T-cell (primary cell): ENCODE results near the gene RBM44. TPM values are rescaled to one million over a fixed set of nuclear protein-coding genes. Genes with fewer than 3 reads are reported as not detected.
"Not testable (repeated sequence)": the region's sequence is repeated elsewhere in the genome, so short reads cannot be mapped to it uniquely, and the experiment has no call there.

ENCODE experiments used
- ATAC-seq, 4 experiments: fragments of 200-7000 bp in 3 of 4; fragments of 150-1000 bp in 1 of 4; cut with Tn5 transposase; replicated peaks in 1 of 4; 1 replicate in 3 of 4; 2 replicates in 1 of 4; pipeline ENCODE4 v1.10.0; 2021; ENCODE audit warnings: moderate library complexity in 3 of 4, mild to moderate bottlenecking in 2 of 4, moderate number of reproducible peaks in 1 of 4
- CTCF ChIA-PET, 2 donors: fragments of 300-600 bp; sonication (Branson Sonifier 250); formaldehyde crosslinking; loops; one replicate each; lab custom pipeline; 2022; ENCODE audit warnings: antibody characterized with exemption in 2 of 2; lab: Charles Lee
- POLR2A ChIA-PET, 2 donors: fragments of 300-600 bp; sonication (Branson Sonifier 250); formaldehyde crosslinking; loops; one replicate each; lab custom pipeline; 2022; ENCODE audit warnings: antibody characterized with exemption in 2 of 2; lab: Charles Lee
- DNase-seq, 35 experiments: peaks; one replicate each; pipeline versions ENCODE4 v3.0.0 to v3.0.0-alpha.2; 2013 to 2023
- H3K27ac ChIP-seq: one replicate; pipeline ENCODE4 v1.5.1; 2013; ENCODE audit warnings: low read length
- H3K27me3 ChIP-seq, 2 experiments: replicated peaks in 1 of 2; 1 replicate in 1 of 2; 2 replicates in 1 of 2; pipeline versions ENCODE4 v1.6.1 to v1.7.0; 2013; ENCODE audit warnings: low read length in 1 of 2, mixed read lengths in 1 of 2; ENCODE audit not compliant: control insufficient read depth in 2 of 2, insufficient read depth in 2 of 2; ENCODE audit errors: extremely low read depth in 1 of 2
- H3K36me3 ChIP-seq, 2 donors: 1 replicate in 1 of 2; 2 replicates in 1 of 2; pipeline versions ENCODE4 v1.6.1 to v1.7.0; 2013; ENCODE audit warnings: low read length in 1 of 2; ENCODE audit not compliant: control insufficient read depth in 2 of 2, insufficient read depth in 1 of 2; ENCODE audit errors: extremely low read depth in 1 of 2
- H3K4me1 ChIP-seq, 2 experiments: 1 replicate in 1 of 2; 2 replicates in 1 of 2; pipeline versions ENCODE4 v1.6.1 to v1.7.0; 2013; ENCODE audit warnings: low read length in 2 of 2, mixed read lengths in 1 of 2; ENCODE audit not compliant: insufficient read depth in 2 of 2, control insufficient read depth in 1 of 2; ENCODE audit errors: extremely low read depth in 1 of 2
- H3K4me3 ChIP-seq, 2 donors: 1 replicate in 1 of 2; 2 replicates in 1 of 2; pipeline versions ENCODE4 v1.5.1 to v1.7.0; 2013; ENCODE audit warnings: mild to moderate bottlenecking in 2 of 2, low read length in 1 of 2, moderate library complexity in 1 of 2; ENCODE audit not compliant: control insufficient read depth in 1 of 2; ENCODE audit errors: extremely low read depth in 1 of 2
- H3K9me3 ChIP-seq: 2 replicates; pipeline ENCODE4 v1.7.0; 2013
- H3K27ac Mint-ChIP-seq, 2 donors: one replicate each; pipeline ENCODE4 v1.8.0; 2020 to 2021; ENCODE audit warnings: mild to moderate bottlenecking in 2 of 2, mixed read lengths in 2 of 2
- H3K27me3 Mint-ChIP-seq, 2 donors: one replicate each; pipeline ENCODE4 v1.8.0; 2021 to 2022; ENCODE audit warnings: mixed read lengths in 2 of 2
- H3K36me3 Mint-ChIP-seq: one replicate; pipeline ENCODE4 v1.8.0; 2021; ENCODE audit warnings: mixed read lengths
- H3K4me1 Mint-ChIP-seq, 3 donors: one replicate each; pipeline ENCODE4 v1.8.0; 2020 to 2022; ENCODE audit warnings: mixed read lengths in 3 of 3, mild to moderate bottlenecking in 1 of 3
- H3K4me3 Mint-ChIP-seq, 3 donors: one replicate each; pipeline ENCODE4 v1.8.0; 2020 to 2022; ENCODE audit warnings: mild to moderate bottlenecking in 3 of 3, mixed read lengths in 3 of 3, moderate library complexity in 3 of 3
- H3K9me3 Mint-ChIP-seq, 3 donors: one replicate each; pipeline ENCODE4 v1.8.0; 2020 to 2022; ENCODE audit warnings: mixed read lengths in 3 of 3
- WGBS: methylation state at CpG from one replicate; pipeline ENCODE4 v1.1.5; 2013; ENCODE audit warnings: missing lambda C conversion rate; ENCODE audit not compliant: insufficient coverage; 5-methylcytosine and 5-hydroxymethylcytosine counted together
- total RNA-seq, 35 experiments: library from RNA in 6 of 35; stranded (reverse) in 6 of 35; fragments of 120-200 nt in 1 of 35; gene quantifications; one replicate each; pipeline versions ENCODE4 v1.2.1 to v1.2.4 and lab custom pipeline; 2013 to 2026

Gene RBM44
- total RNA-seq, 5 donors from 2014 or later (not counting 1 experiment from before 2014, with no cell fraction given), result 0.53 to 2.8 (median 0.98) TPM

DNA sequence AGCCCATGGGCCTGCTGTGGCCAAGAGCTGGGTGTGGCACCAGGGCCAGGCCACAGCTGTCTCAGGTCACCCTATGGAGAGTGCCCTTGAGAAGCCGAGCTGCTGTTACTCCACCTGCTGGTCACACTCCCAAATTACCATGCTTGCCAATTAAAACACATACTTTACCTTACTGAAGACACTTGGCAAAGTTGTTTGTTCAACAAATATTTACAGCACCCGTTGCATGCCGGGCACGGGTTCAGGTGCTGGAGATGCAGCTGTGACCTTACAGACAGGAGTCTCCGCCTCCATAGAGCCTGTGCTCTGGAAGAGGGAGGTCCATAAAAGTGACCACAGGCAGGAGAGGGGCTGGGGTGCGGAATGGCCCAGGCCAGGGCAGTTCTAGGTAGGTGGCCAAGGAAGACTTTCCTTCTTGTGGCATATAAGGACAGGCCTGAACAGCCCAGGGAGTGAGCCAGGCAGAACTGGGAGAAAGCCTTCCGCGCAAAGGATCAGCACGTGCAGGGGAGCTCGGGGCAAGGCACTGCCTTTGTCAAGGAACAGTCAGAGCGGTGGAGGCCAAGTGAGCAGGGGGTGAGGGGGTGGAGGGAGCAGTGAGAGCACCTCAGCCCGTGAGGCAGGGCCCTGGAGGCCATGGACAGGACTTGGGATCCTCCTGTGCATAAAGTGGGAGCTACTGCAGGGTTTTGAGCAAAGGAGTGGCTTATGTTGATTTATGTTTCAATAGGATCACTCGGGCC is 23.6 kb upstream of the RBM44 start:
- Histone ChIP-seq H3K36me3 (peaks cover 6 to 84% of the 10 kb centered on the region in 2 donors), H3K4me1 (no peaks in the 10 kb centered on the region), H3K27me3 (no peaks in the 10 kb centered on the region), H3K9me3 (no peaks in the 10 kb centered on the region), H3K27ac (no peak overlapping the region), H3K4me3 (no peak overlapping the region)
- H3K4me3 Mint-ChIP-seq, result no peak overlapping the region
- no peaks in the 10 kb centered on the region for H3K9me3 Mint-ChIP-seq
- H3K4me1 Mint-ChIP-seq, result peaks cover 0 to 5% (median 0%) of the 10 kb centered on the region in 3 donors
- H3K27ac Mint-ChIP-seq, result peak overlapping the region in 1 of 2 donors; percentile 68
- ATAC-seq (peak; percentile 45 to 59 (median 52)), DNase-seq (peak in 23 of 35 experiments; percentile 8 to 59 (median 17))
- 94% methylated on average over 12 of the region's 13 CpGs for WGBS
- H3K27me3 Mint-ChIP-seq, result no peaks in the 10 kb centered on the region
- H3K36me3 Mint-ChIP-seq, result peaks cover 68% of the 10 kb centered on the region
- POLR2A ChIA-PET, result no interaction called here
- CTCF ChIA-PET, result interaction anchor here in 1 of 2 donors (0.6 kb wide), 1 partner anchor 262 kb away, joined by 7 read pairs; no protein-coding TSS in a partner anchor

DNA sequence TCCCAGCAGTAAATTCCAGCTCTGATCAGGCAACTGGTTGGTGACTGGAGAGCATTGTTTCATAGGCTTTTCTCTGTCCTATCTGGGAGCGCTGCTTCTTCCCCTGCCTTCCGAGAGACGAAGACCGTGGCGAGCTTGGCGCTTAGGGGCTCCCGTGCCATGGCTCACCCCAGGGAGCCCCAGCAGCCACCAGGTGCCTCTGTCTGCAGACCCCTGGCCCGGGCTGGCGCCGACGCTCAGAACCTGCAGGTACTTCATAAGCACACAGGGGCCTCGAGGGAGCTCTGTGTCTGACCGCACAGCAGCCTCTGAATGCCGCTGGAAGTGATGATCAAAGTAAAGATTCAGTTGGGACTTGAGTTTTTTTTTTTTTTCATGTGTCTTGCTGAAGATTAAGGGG is 19.1 kb upstream of the RBM44 start:
- Mint-ChIP-seq H3K27ac (no peak overlapping the region), H3K4me1 (peaks cover 0 to 5% (median 0%) of the 10 kb centered on the region in 3 donors), H3K4me3 (no peak overlapping the region), H3K27me3 (no peaks in the 10 kb centered on the region), H3K36me3 (peaks cover 81% of the 10 kb centered on the region), H3K9me3 (peaks cover 0 to 7% (median 2%) of the 10 kb centered on the region in 3 donors)
- POLR2A ChIA-PET, result interaction anchor here in 1 of 2 donors (0.6 kb wide), 1 partner anchor 30 kb away, joined by 7 read pairs; no protein-coding TSS in a partner anchor
- CTCF ChIA-PET, result interaction anchor here in 1 of 2 donors (0.6 kb wide), 2 partner anchors 414 to 488 kb away, joined by 3 to 4 read pairs; no protein-coding TSS in a partner anchor
- H3K4me1 ChIP-seq, result no peaks in the 10 kb centered on the region
- H3K27me3 ChIP-seq, result no peaks in the 10 kb centered on the region
- no peak overlapping the region for H3K27ac ChIP-seq
- WGBS, result 97% methylated on average over 10 of the region's 14 CpGs
- no peak for ATAC-seq
- peaks cover 12 to 68% of the 10 kb centered on the region in 2 donors for H3K36me3 ChIP-seq
- H3K4me3 ChIP-seq, result no peak overlapping the region
- H3K9me3 ChIP-seq, result no peaks in the 10 kb centered on the region
- DNase-seq, result no peak

DNA sequence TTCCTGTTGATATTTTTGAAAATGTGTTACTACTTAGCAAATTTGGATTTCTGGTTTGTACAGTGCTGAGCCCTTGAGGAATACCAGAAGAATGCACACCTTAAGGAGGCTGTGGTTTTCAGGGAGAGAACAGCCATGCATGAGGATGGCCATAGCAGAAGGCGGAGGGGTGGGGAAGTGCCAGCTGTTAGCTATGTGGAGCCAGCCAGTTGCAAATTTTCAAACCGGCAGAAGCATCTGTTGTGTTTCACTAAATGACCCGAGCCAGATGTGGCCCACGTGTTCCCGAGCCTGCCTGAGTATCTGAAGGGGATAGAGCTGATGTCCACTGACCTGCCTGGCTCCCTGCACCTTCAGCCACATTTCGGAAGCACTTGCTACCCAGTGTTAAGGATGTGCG is 16.4 kb upstream of the RBM44 start:
- Histone ChIP-seq H3K4me1 (no peaks in the 10 kb centered on the region), H3K27me3 (no peaks in the 10 kb centered on the region), H3K36me3 (peaks cover 13 to 46% of the 10 kb centered on the region in 2 donors), H3K27ac (no peak overlapping the region), H3K9me3 (no peaks in the 10 kb centered on the region), H3K4me3 (no peak overlapping the region)
- DNase-seq, result no peak
- 92% methylated on average over 7 of the region's 7 CpGs for WGBS
- peak overlapping the region in 1 of 2 donors; percentile 28 for H3K27ac Mint-ChIP-seq
- no peak overlapping the region for H3K4me3 Mint-ChIP-seq
- H3K27me3 Mint-ChIP-seq, result no peaks in the 10 kb centered on the region
- no peaks in the 10 kb centered on the region for H3K4me1 Mint-ChIP-seq
- peaks cover 0 to 18% (median 9%) of the 10 kb centered on the region in 3 donors for H3K9me3 Mint-ChIP-seq
- peaks cover 81% of the 10 kb centered on the region for H3K36me3 Mint-ChIP-seq
- POLR2A ChIA-PET, result no interaction called here
- no peak for ATAC-seq
- CTCF ChIA-PET, result no interaction called here

DNA sequence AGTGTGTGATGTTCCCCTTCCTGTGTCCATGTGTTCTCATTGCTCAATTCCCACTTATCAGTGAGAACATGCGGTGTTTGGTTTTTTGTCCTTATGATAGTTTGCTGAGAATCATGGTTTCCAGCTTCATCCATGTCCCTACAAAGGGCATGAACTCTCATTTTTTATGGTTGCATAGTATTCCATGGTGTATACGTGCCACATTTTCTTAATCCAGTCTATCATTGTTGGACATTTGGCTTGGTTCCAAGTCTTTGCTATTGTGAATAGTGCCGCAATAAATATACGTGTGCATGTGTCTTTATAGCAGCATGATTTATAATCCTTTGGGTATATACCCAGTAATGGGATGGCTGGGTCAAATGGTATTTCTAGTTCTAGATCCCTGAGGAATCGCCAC is 14.9 kb upstream of the RBM44 start:
- CTCF ChIA-PET, H3K27me3 ChIP-seq, H3K9me3 ChIP-seq, ATAC-seq, H3K4me1 ChIP-seq, H3K27me3 Mint-ChIP-seq, H3K4me3 ChIP-seq, H3K4me3 Mint-ChIP-seq, H3K4me1 Mint-ChIP-seq, POLR2A ChIA-PET, H3K27ac Mint-ChIP-seq, DNase-seq, H3K27ac ChIP-seq: not testable (repeated sequence)
- peaks cover 0 to 18% (median 11%) of the 10 kb centered on the region in 3 donors for H3K9me3 Mint-ChIP-seq
- no CpG with 5 or more reads among the region's 5 CpGs for WGBS
- H3K36me3 Mint-ChIP-seq, result peaks cover 70% of the 10 kb centered on the region
- H3K36me3 ChIP-seq, result peaks cover 13 to 37% of the 10 kb centered on the region in 2 donors

DNA sequence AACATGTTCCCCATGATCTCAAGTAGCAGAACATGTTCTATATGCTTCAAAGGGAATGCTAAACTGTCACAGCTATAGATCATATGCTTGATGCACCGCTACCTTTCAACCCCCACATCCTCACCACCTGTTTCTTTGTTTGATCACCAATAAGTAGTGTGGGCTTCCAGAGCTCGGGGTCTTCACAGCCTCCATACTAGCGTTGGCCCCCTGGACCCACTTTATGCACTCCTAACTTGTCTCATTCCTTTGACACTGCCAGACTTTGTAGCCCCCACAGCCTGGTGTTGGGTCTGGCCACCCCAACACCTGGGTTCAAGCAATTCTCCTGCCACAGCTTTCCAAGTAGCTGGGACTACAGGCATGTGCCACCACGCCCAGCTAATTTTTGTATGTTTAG is 11.6 kb upstream of the RBM44 start:
- peaks cover 7 to 11% of the 10 kb centered on the region in 2 donors for H3K36me3 ChIP-seq
- H3K4me3 ChIP-seq, result no peak overlapping the region
- no peak overlapping the region for H3K27ac ChIP-seq
- ChIA-PET POLR2A (no interaction called here), CTCF (no interaction called here)
- WGBS, result 100% methylated on average over 2 of the region's 4 CpGs
- Mint-ChIP-seq H3K27me3 (no peaks in the 10 kb centered on the region), H3K4me3 (no peak overlapping the region), H3K36me3 (peaks cover 43% of the 10 kb centered on the region), H3K9me3 (peaks cover 0 to 14% (median 11%) of the 10 kb centered on the region in 3 donors), H3K4me1 (peaks cover 0 to 6% (median 4%) of the 10 kb centered on the region in 3 donors), H3K27ac (no peak overlapping the region)
- no peaks in the 10 kb centered on the region for H3K27me3 ChIP-seq
- no peak for ATAC-seq
- no peak for DNase-seq
- no peaks in the 10 kb centered on the region for H3K4me1 ChIP-seq
- H3K9me3 ChIP-seq, result no peaks in the 10 kb centered on the region

DNA sequence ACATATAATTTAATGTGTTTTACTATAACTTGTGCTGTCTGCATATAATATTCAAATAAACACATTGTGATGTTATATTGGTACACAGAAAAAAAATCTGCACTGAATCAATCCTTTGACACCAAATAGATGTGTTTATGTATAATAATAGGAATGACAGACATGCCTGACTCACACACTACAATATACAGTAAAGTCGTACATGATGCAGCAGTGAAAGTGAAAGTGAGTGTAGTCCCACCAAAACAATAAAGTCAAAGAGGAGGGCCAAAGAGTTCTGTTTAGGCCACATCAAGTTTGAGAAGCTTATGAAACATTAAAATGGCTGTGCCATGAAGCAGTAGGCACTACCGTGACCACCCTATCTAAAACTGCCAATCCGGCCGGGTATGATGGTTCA is 8.2 kb upstream of the RBM44 start:
- Histone ChIP-seq H3K36me3 (peaks cover 2 to 7% of the 10 kb centered on the region in 2 donors), H3K27me3 (no peaks in the 10 kb centered on the region), H3K27ac (no peak overlapping the region), H3K9me3 (no peaks in the 10 kb centered on the region), H3K4me3 (no peak overlapping the region), H3K4me1 (no peaks in the 10 kb centered on the region)
- DNase-seq (no peak), ATAC-seq (no peak)
- 100% methylated on average over 3 of the region's 4 CpGs for WGBS
- peaks cover 0 to 6% (median 4%) of the 10 kb centered on the region in 3 donors for H3K4me1 Mint-ChIP-seq
- H3K4me3 Mint-ChIP-seq, result no peak overlapping the region
- ChIA-PET POLR2A (no interaction called here), CTCF (no interaction called here)
- H3K27ac Mint-ChIP-seq, result no peak overlapping the region
- H3K36me3 Mint-ChIP-seq, result peaks cover 21% of the 10 kb centered on the region
- H3K27me3 Mint-ChIP-seq, result no peaks in the 10 kb centered on the region
- peaks cover 0 to 11% (median 9%) of the 10 kb centered on the region in 3 donors for H3K9me3 Mint-ChIP-seq
